ENCODE results near the gene PPP1R9A. TPM values are rescaled to one million over a fixed set of nuclear protein-coding genes. Genes with fewer than 3 reads are reported as not detected.
A peak's percentile ranks its signal among the peaks of the same experiment; 100 is the strongest.

PPP1R9A gene
- total and polyA plus RNA-seq, 8 donors: 4.7 to 32.4 (median 16.8) TPM

- no peaks in the 10 kb centered on the region for H3K4me1 ChIP-seq
- no peaks in the 10 kb centered on the region for H3K9me3 ChIP-seq
- no peaks in the 10 kb centered on the region for H3K27me3 ChIP-seq
- H3K4me3 ChIP-seq: no peak overlapping the region
- no peak overlapping the region for H3K27ac ChIP-seq
- no peak for TF ChIP-seq CTCF (IDR thresholded peaks at IDR 0.05)
- 88 to 95% methylated on average over 1 of the region's 1 CpG for WGBS, 2 donors
- FAIRE-seq (no peak), DNase-seq (no peak), ATAC-seq (no peak)
- no peaks in the 10 kb centered on the region for H3K36me3 ChIP-seq
- intact Hi-C loops (cut with DNase I): no loop called here
These were observed 15.1 kb downstream of the PPP1R9A start for GRCh38 chr7:94922457-94922856.

GRCh38 chr7:94923412-94923811 is 16.0 kb downstream of the PPP1R9A start:
- Histone ChIP-seq H3K4me3 (no peak overlapping the region), H3K36me3 (no peaks in the 10 kb centered on the region), H3K27ac (no peak overlapping the region), H3K4me1 (no peaks in the 10 kb centered on the region), H3K27me3 (no peaks in the 10 kb centered on the region), H3K9me3 (no peaks in the 10 kb centered on the region)
- no peak for TF ChIP-seq CTCF (IDR thresholded peaks at IDR 0.05)
- FAIRE-seq (no peak), DNase-seq (no peak), ATAC-seq (no peak)
- intact Hi-C loops (cut with DNase I): no loop called here

- FAIRE-seq (no peak), ATAC-seq (no peak), DNase-seq (no peak)
- H3K4me1 ChIP-seq: peaks cover under 1 to 5% (median 3%) of the 10 kb centered on the region in 3 donors
- no peak overlapping the region for H3K4me3 ChIP-seq
- no peaks in the 10 kb centered on the region for H3K27me3 ChIP-seq
- TF ChIP-seq CTCF (IDR thresholded peaks at IDR 0.05): no peak
- no peak overlapping the region for H3K27ac ChIP-seq
- no peaks in the 10 kb centered on the region for H3K9me3 ChIP-seq
- no peaks in the 10 kb centered on the region for H3K36me3 ChIP-seq
- intact Hi-C loops (cut with DNase I): no loop called here
These were observed 20.8 kb downstream of the PPP1R9A start for GRCh38 chr7:94928168-94928707.

- ATAC-seq (peak in 3 of 4 donors; percentile 43 to 88 (median 54)), FAIRE-seq (no peak), DNase-seq (no peak)
- Histone ChIP-seq H3K27ac (no peak overlapping the region), H3K27me3 (no peaks in the 10 kb centered on the region), H3K4me1 (peaks cover 6 to 25% (median 12%) of the 10 kb centered on the region in 3 donors), H3K4me3 (no peak overlapping the region), H3K9me3 (no peaks in the 10 kb centered on the region), H3K36me3 (no peaks in the 10 kb centered on the region)
- intact Hi-C loops (cut with DNase I): no loop called here
- 27 to 33% methylated on average over 3 of the region's 3 CpGs for WGBS, 2 donors
- TF ChIP-seq CTCF (IDR thresholded peaks at IDR 0.05): no peak
These were observed 26.0 kb downstream of the PPP1R9A start for GRCh38 chr7:94933256-94933990.

GRCh38 chr7:94939395-94939794 is 32.0 kb downstream of the PPP1R9A start:
- intact Hi-C loops (cut with DNase I): no loop called here
- no peaks in the 10 kb centered on the region for H3K36me3 ChIP-seq

More at GRCh38 chr7:94939395-94939794, 32.0 kb downstream of the PPP1R9A start:
- no peak for TF ChIP-seq CTCF (IDR thresholded peaks at IDR 0.05)
- H3K4me3 ChIP-seq: no peak overlapping the region
- DNase-seq (no peak), ATAC-seq (no peak), FAIRE-seq (peak; percentile 20)
- H3K27me3 ChIP-seq: no peaks in the 10 kb centered on the region
- H3K4me1 ChIP-seq: peaks cover 0 to 20% (median 0%) of the 10 kb centered on the region in 3 donors
- H3K9me3 ChIP-seq: no peaks in the 10 kb centered on the region
- no peak overlapping the region for H3K27ac ChIP-seq

Data from pancreas (tissue), 10 donors.